T-helper 17 cell (primary cell): Measurements from ENCODE around the gene HSPA4L. TPM values are rescaled to one million over a fixed set of nuclear protein-coding genes. Genes with fewer than 3 reads are reported as not detected.

ENCODE experiments used
- ATAC-seq: fragments of 150-1000 bp; cut with Tn5 transposase; 2 replicates; pipeline ENCODE4 v1.10.0; 2021; ENCODE audit warnings: mild to moderate bottlenecking, moderate library complexity
- DNase-seq, 3 donors: peaks; one replicate each; pipeline versions ENCODE4 v3.0.0 to v3.0.0-alpha.2; 2020 to 2021
- H3K9me3 ChIP-seq: one replicate; pipeline ENCODE4 v1.7.0; 2013; ENCODE audit warnings: low read length, mild to moderate bottlenecking; ENCODE audit not compliant: control insufficient read depth, poor library complexity, severe bottlenecking
- H3K27ac Mint-ChIP-seq: one replicate; pipeline ENCODE4 v1.8.0; 2022; ENCODE audit warnings: mild to moderate bottlenecking, moderate library complexity, mixed read lengths
- H3K27me3 Mint-ChIP-seq: one replicate; pipeline ENCODE4 v1.8.0; 2022; ENCODE audit warnings: mixed read lengths
- H3K36me3 Mint-ChIP-seq: one replicate; pipeline ENCODE4 v1.8.0; 2022; ENCODE audit warnings: low read depth, mixed read lengths
- H3K4me1 Mint-ChIP-seq: one replicate; pipeline ENCODE4 v1.8.0; 2022; ENCODE audit warnings: mild to moderate bottlenecking, mixed read lengths
- H3K4me3 Mint-ChIP-seq: one replicate; pipeline ENCODE4 v1.8.0; 2022; ENCODE audit warnings: mild to moderate bottlenecking, moderate library complexity, mixed read lengths
- total RNA-seq, 4 donors: library from RNA in 2 of 4; stranded (reverse) in 2 of 4; gene quantifications; one replicate each; pipeline ENCODE4 v1.2.3 and lab custom pipeline; 2022 to 2026

HSPA4L gene
- total RNA-seq, 2 donors from 2014 or later: not detected

DNA sequence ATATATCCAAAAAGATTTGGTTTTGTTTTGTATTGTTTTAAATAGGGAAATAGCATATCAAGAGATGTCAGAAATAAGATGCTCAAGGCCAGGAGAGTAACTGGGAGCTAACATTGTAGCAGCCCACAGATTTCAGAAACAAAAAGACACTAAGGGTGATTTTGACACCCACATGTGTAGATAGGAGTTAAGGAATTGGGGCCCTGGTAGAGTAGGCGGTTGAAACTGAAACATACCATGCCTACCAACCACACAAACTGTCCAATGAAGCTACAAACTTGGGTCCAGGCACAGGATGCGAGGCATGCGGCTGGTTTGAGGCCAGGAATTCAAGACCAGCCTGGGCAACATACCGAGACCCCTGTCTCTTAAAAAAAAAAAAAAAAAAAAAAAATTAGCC is 6.3 kb upstream of the HSPA4L start:
- H3K27me3 Mint-ChIP-seq: peaks cover 70% of the 10 kb centered on the region
- no peaks in the 10 kb centered on the region for H3K9me3 ChIP-seq

GRCh38 chr4:127776620-127777019 is 5.5 kb upstream of the HSPA4L start:
- H3K36me3 Mint-ChIP-seq: no peaks in the 10 kb centered on the region
- ATAC-seq: no peak
- peaks cover 69% of the 10 kb centered on the region for H3K27me3 Mint-ChIP-seq
- H3K4me3 Mint-ChIP-seq: no peak overlapping the region
- H3K4me1 Mint-ChIP-seq: peaks cover 5% of the 10 kb centered on the region
- no peaks in the 10 kb centered on the region for H3K9me3 ChIP-seq
- DNase-seq: no peak
- no peak overlapping the region for H3K27ac Mint-ChIP-seq

More for the DNA sequence above, 6.3 kb upstream of the HSPA4L start:
- no peaks in the 10 kb centered on the region for H3K4me1 Mint-ChIP-seq
- H3K27ac Mint-ChIP-seq: no peak overlapping the region
- H3K36me3 Mint-ChIP-seq: no peaks in the 10 kb centered on the region
- H3K4me3 Mint-ChIP-seq: no peak overlapping the region
- DNase-seq (no peak), ATAC-seq (no peak)

- no peaks in the 10 kb centered on the region for H3K36me3 Mint-ChIP-seq
Observed at GRCh38 chr4:127777487-127777886, 4.6 kb upstream of the HSPA4L start.

DNA sequence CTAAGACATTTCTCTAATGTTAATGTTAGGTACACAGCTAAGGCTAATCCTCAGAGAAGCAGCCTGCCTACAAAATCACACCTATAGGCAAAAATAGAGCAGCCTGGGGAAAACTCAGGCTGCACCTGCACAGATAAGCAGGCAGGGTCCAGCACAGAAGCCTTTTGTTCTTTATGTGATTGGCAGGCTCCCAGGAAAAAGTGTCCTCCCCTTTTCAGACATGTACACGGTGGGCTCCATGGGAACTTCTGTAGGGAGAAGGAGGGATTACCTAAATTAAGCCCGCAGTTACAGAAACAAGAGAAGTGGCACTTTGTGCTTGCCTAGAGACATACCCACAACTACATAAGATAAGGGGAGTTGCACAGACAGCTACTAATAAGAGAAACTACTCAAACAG is 4.0 kb upstream of the HSPA4L start:
- Mint-ChIP-seq H3K27ac (no peak overlapping the region), H3K27me3 (peaks cover 66% of the 10 kb centered on the region), H3K36me3 (no peaks in the 10 kb centered on the region), H3K4me1 (peaks cover 13% of the 10 kb centered on the region), H3K4me3 (no peak overlapping the region)
- ATAC-seq (no peak), DNase-seq (no peak)
- H3K9me3 ChIP-seq: no peaks in the 10 kb centered on the region

More at GRCh38 chr4:127777487-127777886, 4.6 kb upstream of the HSPA4L start:
- H3K4me1 Mint-ChIP-seq: peaks cover 7% of the 10 kb centered on the region
- no peak overlapping the region for H3K27ac Mint-ChIP-seq
- H3K27me3 Mint-ChIP-seq: peaks cover 65% of the 10 kb centered on the region
- ATAC-seq: no peak
- no peak overlapping the region for H3K4me3 Mint-ChIP-seq
- no peaks in the 10 kb centered on the region for H3K9me3 ChIP-seq
- DNase-seq: no peak

DNA sequence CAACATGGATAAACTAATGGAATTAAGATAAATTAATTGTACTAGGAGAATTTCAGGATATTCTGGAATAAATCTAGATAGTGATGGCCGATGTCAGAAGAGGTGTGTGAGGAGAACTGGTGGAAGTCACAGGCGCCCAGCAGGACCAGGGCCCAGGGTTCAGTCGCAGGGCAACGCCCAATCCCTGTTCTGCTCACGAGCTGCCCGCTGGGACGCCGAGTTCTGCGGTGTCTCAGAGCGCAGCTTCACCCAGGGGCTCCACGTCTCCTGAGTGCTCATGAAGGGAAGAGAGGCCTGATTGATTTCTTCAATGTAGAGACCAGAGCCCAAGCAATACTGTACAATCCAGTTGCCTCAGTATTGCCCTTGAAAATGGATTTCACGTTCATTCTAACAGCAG is 1.5 kb upstream of the HSPA4L start:
- Mint-ChIP-seq H3K4me3 (no peak overlapping the region), H3K4me1 (peaks cover 16% of the 10 kb centered on the region), H3K27me3 (peaks cover 72% of the 10 kb centered on the region), H3K36me3 (no peaks in the 10 kb centered on the region), H3K27ac (no peak overlapping the region)
- H3K9me3 ChIP-seq: no peaks in the 10 kb centered on the region
- no peak for DNase-seq
- no peak for ATAC-seq

- peaks cover 16% of the 10 kb centered on the region for H3K4me1 Mint-ChIP-seq
- no peak overlapping the region for H3K27ac Mint-ChIP-seq
- DNase-seq (peak in 1 of 3 donors; percentile 4), ATAC-seq (peak; percentile 44)
- no peaks in the 10 kb centered on the region for H3K9me3 ChIP-seq
- peaks cover 68% of the 10 kb centered on the region for H3K27me3 Mint-ChIP-seq
- no peaks in the 10 kb centered on the region for H3K36me3 Mint-ChIP-seq
- peak overlapping the region; percentile 97 for H3K4me3 Mint-ChIP-seq
Observed at GRCh38 chr4:127781300-127782024, 660 bp upstream of the HSPA4L start.

DNA sequence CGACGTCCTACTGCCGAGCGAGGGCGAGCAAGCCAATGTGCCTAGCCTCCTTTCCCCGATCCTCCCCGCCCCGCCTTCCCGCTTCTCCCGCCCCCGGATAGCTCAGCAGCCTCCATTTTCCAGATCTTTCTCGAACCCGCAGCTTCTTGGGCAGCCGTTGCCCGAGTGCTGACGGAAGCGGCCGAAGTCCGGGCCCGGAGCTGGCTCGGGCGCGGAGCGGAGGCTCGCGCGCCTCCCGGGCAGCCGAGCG is 172 bp upstream of the HSPA4L start:
- Mint-ChIP-seq H3K4me3 (peak overlapping the region; percentile 97), H3K4me1 (peaks cover 16% of the 10 kb centered on the region), H3K27me3 (peaks cover 68% of the 10 kb centered on the region), H3K27ac (no peak overlapping the region), H3K36me3 (no peaks in the 10 kb centered on the region)
- ATAC-seq (no peak), DNase-seq (peak in 1 of 3 donors; percentile 11)
- no peaks in the 10 kb centered on the region for H3K9me3 ChIP-seq

- Mint-ChIP-seq H3K4me3 (peak overlapping the region; percentile 97), H3K27ac (peak overlapping the region; percentile 80), H3K36me3 (no peaks in the 10 kb centered on the region), H3K27me3 (peaks cover 57% of the 10 kb centered on the region), H3K4me1 (peaks cover 16% of the 10 kb centered on the region)
- ATAC-seq (peak; percentile 36), DNase-seq (no peak)
- no peaks in the 10 kb centered on the region for H3K9me3 ChIP-seq
Observed at GRCh38 chr4:127783026-127783769, 1.1 kb downstream of the HSPA4L start.

DNA sequence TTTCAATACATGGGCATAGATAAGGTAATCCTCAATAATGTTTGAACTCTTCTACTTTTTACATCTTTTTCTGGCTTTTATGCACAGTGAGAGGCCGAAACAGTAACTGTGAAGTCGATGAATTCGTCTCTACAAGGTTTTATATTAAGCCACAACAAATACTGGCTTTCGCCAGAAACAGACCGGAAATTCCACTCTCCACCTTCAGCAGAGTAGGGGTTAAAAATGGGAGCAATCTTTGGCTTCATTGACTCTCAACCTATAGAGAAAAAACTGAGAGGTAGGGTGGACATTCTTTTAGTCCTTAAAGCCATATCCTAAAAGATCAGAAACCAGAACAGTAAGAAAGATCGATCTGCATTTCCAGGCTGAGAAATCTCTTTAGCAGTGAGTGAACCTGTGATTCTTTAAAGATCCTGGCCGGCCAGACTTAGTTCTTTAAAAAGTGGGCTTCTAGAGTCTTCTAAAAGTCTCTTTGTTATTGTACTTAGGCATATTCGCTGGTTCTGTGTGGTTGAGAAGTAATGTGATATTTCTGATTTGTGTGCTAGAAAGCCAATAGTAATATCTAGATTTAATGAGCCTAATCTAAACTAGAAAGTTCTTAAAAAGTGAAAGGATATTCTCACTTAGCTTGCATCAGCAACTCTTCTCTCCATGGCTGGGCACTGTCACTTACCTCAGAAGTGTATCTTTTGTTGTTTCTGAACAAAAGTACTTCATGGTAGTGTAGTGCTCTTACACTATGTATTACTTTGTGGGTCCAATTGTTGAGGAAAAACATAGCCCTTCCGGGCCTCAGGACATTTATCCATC is 2.0 kb downstream of the HSPA4L start:
- ATAC-seq (no peak), DNase-seq (no peak)
- H3K9me3 ChIP-seq: no peaks in the 10 kb centered on the region
- H3K36me3 Mint-ChIP-seq: no peaks in the 10 kb centered on the region
- peaks cover 16% of the 10 kb centered on the region for H3K4me1 Mint-ChIP-seq
- no peak overlapping the region for H3K27ac Mint-ChIP-seq
- no peak overlapping the region for H3K4me3 Mint-ChIP-seq
- peaks cover 59% of the 10 kb centered on the region for H3K27me3 Mint-ChIP-seq

DNA sequence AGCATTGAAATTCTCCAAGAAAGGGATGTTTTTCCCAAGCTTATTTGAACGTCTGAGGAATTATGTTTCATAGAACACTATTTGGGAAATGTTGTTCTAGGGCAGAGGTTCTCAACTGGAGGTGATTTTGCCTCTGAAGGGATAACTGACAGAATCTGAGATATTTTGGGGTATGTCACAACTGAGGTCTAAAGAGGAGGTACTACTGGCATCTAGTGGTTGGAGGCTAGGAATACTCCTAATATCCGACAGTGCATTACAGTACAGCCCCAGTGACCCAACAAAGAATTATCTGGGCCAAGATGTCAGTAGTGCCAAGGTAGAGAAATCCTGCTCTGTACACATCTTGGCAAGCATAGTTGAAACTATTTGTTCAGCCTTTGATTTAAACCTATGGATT is 6.4 kb downstream of the HSPA4L start:
- H3K27me3 Mint-ChIP-seq: peaks cover 53% of the 10 kb centered on the region
- no peak overlapping the region for H3K27ac Mint-ChIP-seq

DNA sequence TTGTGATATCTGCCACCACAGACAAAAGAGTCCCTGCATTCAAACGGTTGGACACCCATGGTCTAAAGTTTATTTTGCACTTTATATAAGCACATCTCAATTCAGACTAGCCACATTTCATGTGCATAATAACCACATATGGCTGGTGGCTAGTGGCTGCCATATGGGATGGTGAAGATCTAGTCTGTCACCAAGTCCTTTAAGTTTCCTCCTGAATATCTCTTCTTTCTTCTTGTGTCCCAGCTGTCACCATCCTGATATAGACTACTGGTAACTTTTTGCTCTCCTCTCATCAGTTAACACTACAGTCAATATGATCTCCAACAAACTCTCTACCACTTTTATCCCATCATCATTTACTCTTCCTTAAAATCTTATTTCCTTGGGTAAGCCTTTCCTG is 9.3 kb downstream of the HSPA4L start:
- H3K4me3 Mint-ChIP-seq: no peak overlapping the region
- no peak overlapping the region for H3K27ac Mint-ChIP-seq
- DNase-seq: no peak
- no peaks in the 10 kb centered on the region for H3K36me3 Mint-ChIP-seq
- no peaks in the 10 kb centered on the region for H3K4me1 Mint-ChIP-seq
- H3K27me3 Mint-ChIP-seq: peaks cover 52% of the 10 kb centered on the region
- no peak for ATAC-seq
- H3K9me3 ChIP-seq: no peaks in the 10 kb centered on the region

More for the DNA sequence above, 6.4 kb downstream of the HSPA4L start:
- H3K4me1 Mint-ChIP-seq: peaks cover 2% of the 10 kb centered on the region
- DNase-seq: no peak
- no peak for ATAC-seq
- H3K36me3 Mint-ChIP-seq: no peaks in the 10 kb centered on the region
- no peaks in the 10 kb centered on the region for H3K9me3 ChIP-seq
- H3K4me3 Mint-ChIP-seq: no peak overlapping the region

DNA sequence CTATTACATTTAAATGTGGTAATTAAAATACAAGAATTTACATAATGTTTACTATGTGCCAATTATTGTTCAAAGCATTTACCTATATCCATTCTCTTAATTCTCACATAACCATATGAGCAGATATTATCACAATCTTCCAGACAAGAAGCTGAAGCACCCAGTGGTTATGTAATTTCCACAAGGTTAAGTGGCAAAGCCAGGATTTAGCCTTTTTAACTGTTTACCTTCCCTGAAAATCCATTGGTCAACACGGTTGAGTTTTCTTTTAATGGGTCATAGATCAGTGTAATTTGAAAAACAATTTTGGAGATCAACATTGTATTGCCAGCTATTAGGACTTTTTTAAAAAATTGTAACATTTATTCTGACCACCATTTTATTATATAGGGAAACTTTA is 11.4 kb downstream of the HSPA4L start:
- H3K27me3 Mint-ChIP-seq: peaks cover 48% of the 10 kb centered on the region
- H3K36me3 Mint-ChIP-seq: no peaks in the 10 kb centered on the region
- no peak overlapping the region for H3K27ac Mint-ChIP-seq
- DNase-seq: no peak
- no peak for ATAC-seq
- H3K4me3 Mint-ChIP-seq: no peak overlapping the region
- H3K9me3 ChIP-seq: no peaks in the 10 kb centered on the region
- H3K4me1 Mint-ChIP-seq: no peaks in the 10 kb centered on the region

- H3K4me1 Mint-ChIP-seq: no peaks in the 10 kb centered on the region
- H3K27me3 Mint-ChIP-seq: peaks cover 22% of the 10 kb centered on the region
- no peak overlapping the region for H3K27ac Mint-ChIP-seq
- H3K36me3 Mint-ChIP-seq: no peaks in the 10 kb centered on the region
- H3K4me3 Mint-ChIP-seq: no peak overlapping the region
- ATAC-seq (no peak), DNase-seq (no peak)
- no peaks in the 10 kb centered on the region for H3K9me3 ChIP-seq
Observed at GRCh38 chr4:127799711-127800110, 17.6 kb downstream of the HSPA4L start.
